Measurements from ENCODE around the gene SGCA.

DNA sequence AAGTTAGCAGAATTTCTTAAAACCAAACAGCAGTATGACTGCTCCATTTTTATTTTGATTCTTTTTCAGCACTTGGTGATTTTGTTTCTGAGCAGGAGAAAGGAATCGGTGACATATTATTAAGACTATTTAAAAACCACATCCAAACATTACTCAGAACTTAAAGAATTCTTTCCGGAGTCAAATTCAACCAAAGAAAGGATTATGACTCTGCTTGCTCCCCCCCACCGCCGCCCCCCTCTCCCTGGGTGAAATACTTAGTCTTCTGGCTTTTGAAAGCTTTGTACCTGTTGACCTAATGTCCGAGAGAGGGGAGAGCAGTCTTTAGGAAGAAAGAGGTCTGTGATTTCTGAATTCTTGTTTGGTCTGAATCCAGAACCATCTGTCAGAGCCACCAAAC, 53.5 kb downstream of the SGCA start:
- TF ChIP-seq CTCF (IDR thresholded peaks at IDR 0.05; ENCODE audit: low read length) (no peak), EZH2 (IDR thresholded peaks at IDR 0.05; ENCODE audit: borderline replicate concordance, low read length) (no peak)
